ENCODE results near the gene CELF2.

DNA sequence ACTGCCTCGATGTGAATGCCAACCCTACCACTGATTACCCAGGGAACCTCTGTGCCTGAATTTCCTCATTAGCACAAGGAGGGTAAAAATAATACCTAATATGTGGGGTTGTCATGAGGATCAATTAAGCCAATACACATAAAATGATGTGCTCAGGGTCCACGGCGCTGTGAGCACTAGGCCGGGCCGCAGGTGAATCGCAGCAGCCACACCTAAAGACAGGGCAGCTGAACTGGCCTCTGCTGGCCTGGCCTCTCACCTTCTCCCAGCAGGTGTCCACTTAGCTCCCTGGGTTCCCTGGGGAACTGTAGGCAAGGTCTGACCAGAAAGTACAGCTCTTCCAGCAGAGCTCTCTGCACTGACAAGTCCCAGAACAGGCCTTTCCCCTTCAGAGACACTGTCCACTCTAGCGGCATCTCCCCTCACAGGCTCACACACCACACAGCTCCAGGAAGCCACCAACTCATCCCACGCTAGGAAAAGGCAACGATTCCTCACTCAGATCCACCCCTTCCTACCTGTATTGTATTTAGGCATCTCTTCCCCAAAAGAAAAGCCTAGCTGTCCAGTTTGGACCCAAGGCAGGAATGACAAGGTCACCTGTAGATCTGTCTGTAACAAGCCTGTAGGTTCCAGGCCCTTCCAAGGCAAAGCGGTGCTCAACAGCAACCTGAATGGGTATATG, 320.6 kb downstream of the CELF2 start:
- TF ChIP-seq, protein P1, sequence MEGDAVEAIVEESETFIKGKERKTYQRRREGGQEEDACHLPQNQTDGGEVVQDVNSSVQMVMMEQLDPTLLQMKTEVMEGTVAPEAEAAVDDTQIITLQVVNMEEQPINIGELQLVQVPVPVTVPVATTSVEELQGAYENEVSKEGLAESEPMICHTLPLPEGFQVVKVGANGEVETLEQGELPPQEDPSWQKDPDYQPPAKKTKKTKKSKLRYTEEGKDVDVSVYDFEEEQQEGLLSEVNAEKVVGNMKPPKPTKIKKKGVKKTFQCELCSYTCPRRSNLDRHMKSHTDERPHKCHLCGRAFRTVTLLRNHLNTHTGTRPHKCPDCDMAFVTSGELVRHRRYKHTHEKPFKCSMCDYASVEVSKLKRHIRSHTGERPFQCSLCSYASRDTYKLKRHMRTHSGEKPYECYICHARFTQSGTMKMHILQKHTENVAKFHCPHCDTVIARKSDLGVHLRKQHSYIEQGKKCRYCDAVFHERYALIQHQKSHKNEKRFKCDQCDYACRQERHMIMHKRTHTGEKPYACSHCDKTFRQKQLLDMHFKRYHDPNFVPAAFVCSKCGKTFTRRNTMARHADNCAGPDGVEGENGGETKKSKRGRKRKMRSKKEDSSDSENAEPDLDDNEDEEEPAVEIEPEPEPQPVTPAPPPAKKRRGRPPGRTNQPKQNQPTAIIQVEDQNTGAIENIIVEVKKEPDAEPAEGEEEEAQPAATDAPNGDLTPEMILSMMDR (IDR thresholded peaks at IDR 0.05; ENCODE audit: low read depth, low read length, poor library complexity, severe bottlenecking): no peak
- TF ChIP-seq EZH2phosphoT487 (IDR thresholded peaks at IDR 0.05; ENCODE audit: borderline replicate concordance, low read length): no peak

Measured in DOHH2 (cell line).